ENCODE results near the gene NR4A3. TPM values are rescaled to one million over a fixed set of nuclear protein-coding genes. Genes with fewer than 3 reads are reported as not detected.

Gene NR4A3
- total RNA-seq, 1 experiment from 2014 or later, result 0.86 TPM

DNA sequence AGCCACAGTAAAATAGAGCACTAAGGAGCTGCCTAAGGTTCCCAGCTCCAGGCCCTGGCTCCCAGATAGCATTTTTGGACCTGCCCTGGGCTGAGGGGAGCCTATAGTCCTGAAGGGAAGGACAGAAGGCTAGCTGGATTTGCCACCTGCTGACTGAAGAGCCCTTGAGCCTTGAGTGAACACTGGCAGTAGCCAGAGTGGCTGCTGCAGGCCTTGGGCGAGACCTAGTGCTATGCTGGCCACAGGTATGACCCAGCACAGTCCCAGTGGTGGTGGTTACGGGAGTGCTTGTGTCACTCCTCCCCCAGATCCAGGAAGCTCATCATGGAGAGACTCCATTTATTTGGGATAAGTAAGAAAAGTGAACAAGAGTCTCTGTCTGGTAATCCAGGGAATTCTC, 74.4 kb downstream of the NR4A3 start:
- BruUV-seq (replicated peaks), result no TSS peak
- ChIA-PET POLR2A (no interaction called here), CTCF (no interaction called here), RAD21 (ENCODE audit: low non-redundant PET in 1 of 2, low total read pairs in 2 of 2, uncharacterized antibody in 2 of 2, unreplicated experiment in 2 of 2) (no interaction called here)
- no peaks in the 10 kb centered on the region for H3K9me3 ChIP-seq (ENCODE audit: control insufficient read depth in 1 of 2, insufficient read depth in 1 of 2, low read depth in 1 of 2, low read length in 2 of 2)
- no peak overlapping the region for H3K27ac ChIP-seq (ENCODE audit: low read depth, low read length)
- no peak overlapping the region for H3K4me3 ChIP-seq (replicated peaks in 1 of 2; ENCODE audit: low read depth in 1 of 2, low read length in 2 of 2)
- no peak overlapping the region for H3K4me2 ChIP-seq (ENCODE audit: low read length)
- intact Hi-C loops (cut with micrococcal nuclease), result loop anchor here (10.0 kb wide), 1 partner anchor 881 kb away; no protein-coding TSS in a partner anchor
- H3K79me2 ChIP-seq (ENCODE audit: insufficient read depth, low read length), result no peaks in the 10 kb centered on the region
- H3K9ac ChIP-seq (ENCODE audit: low read length), result no peak overlapping the region
- no peaks in the 10 kb centered on the region for H3K36me3 ChIP-seq (ENCODE audit: control insufficient read depth in 1 of 2, insufficient read depth in 2 of 2, low read length in 2 of 2)
- H3K27me3 ChIP-seq (ENCODE audit: insufficient read depth, low read length), result no peaks in the 10 kb centered on the region
- no peak for TF ChIP-seq SP1 (IDR thresholded peaks at IDR 0.05; ENCODE audit: low read depth)
- TF ChIP-seq CEBPB (IDR thresholded peaks at IDR 0.05; ENCODE audit: low read depth), result no peak
- TF ChIP-seq, protein P1, sequence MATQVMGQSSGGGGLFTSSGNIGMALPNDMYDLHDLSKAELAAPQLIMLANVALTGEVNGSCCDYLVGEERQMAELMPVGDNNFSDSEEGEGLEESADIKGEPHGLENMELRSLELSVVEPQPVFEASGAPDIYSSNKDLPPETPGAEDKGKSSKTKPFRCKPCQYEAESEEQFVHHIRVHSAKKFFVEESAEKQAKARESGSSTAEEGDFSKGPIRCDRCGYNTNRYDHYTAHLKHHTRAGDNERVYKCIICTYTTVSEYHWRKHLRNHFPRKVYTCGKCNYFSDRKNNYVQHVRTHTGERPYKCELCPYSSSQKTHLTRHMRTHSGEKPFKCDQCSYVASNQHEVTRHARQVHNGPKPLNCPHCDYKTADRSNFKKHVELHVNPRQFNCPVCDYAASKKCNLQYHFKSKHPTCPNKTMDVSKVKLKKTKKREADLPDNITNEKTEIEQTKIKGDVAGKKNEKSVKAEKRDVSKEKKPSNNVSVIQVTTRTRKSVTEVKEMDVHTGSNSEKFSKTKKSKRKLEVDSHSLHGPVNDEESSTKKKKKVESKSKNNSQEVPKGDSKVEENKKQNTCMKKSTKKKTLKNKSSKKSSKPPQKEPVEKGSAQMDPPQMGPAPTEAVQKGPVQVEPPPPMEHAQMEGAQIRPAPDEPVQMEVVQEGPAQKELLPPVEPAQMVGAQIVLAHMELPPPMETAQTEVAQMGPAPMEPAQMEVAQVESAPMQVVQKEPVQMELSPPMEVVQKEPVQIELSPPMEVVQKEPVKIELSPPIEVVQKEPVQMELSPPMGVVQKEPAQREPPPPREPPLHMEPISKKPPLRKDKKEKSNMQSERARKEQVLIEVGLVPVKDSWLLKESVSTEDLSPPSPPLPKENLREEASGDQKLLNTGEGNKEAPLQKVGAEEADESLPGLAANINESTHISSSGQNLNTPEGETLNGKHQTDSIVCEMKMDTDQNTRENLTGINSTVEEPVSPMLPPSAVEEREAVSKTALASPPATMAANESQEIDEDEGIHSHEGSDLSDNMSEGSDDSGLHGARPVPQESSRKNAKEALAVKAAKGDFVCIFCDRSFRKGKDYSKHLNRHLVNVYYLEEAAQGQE (IDR thresholded peaks at IDR 0.05; ENCODE audit: low read depth), result no peak
- no peak for TF ChIP-seq SIN3A (IDR thresholded peaks at IDR 0.05; ENCODE audit: low read depth)
- no peak for TF ChIP-seq ZFX (IDR thresholded peaks at IDR 0.05)
- TF ChIP-seq MAX (IDR thresholded peaks at IDR 0.05), result no peak
- no peak for TF ChIP-seq ATF3 (IDR thresholded peaks at IDR 0.05)
- no peak for TF ChIP-seq YY1 (IDR thresholded peaks at IDR 0.05; ENCODE audit: extremely low read depth, insufficient replicate concordance, low read depth, low read length)
- no peak for TF ChIP-seq POLR2A (IDR thresholded peaks at IDR 0.05; ENCODE audit: borderline replicate concordance, extremely low read depth, insufficient read depth, insufficient read length)
- TF ChIP-seq, protein P2, sequence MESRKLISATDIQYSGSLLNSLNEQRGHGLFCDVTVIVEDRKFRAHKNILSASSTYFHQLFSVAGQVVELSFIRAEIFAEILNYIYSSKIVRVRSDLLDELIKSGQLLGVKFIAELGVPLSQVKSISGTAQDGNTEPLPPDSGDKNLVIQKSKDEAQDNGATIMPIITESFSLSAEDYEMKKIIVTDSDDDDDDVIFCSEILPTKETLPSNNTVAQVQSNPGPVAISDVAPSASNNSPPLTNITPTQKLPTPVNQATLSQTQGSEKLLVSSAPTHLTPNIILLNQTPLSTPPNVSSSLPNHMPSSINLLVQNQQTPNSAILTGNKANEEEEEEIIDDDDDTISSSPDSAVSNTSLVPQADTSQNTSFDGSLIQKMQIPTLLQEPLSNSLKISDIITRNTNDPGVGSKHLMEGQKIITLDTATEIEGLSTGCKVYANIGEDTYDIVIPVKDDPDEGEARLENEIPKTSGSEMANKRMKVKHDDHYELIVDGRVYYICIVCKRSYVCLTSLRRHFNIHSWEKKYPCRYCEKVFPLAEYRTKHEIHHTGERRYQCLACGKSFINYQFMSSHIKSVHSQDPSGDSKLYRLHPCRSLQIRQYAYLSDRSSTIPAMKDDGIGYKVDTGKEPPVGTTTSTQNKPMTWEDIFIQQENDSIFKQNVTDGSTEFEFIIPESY (IDR thresholded peaks at IDR 0.05; ENCODE audit: extremely low read depth, insufficient replicate concordance, low read length), result no peak
- TF ChIP-seq RAD21 (IDR thresholded peaks at IDR 0.05; ENCODE audit: low read depth), result no peak
- TF ChIP-seq POLR2AphosphoS5 (IDR thresholded peaks at IDR 0.05; ENCODE audit: low read depth, low read length), result no peak
- no peak for TF ChIP-seq FOSL1 (IDR thresholded peaks at IDR 0.05; ENCODE audit: low read depth)
- TF ChIP-seq CBX3 (IDR thresholded peaks at IDR 0.05; ENCODE audit: low read depth), result no peak
- no peak for TF ChIP-seq EZH2 (IDR thresholded peaks at IDR 0.05)
- TF ChIP-seq ZNF274 (IDR thresholded peaks at IDR 0.05; ENCODE audit: low read depth, low read length), result no peak
- H4K20me1 ChIP-seq (ENCODE audit: insufficient read depth), result no peaks in the 10 kb centered on the region
- DNase-seq (ENCODE audit: low read depth, low spot score), result no peak
- no peaks in the 10 kb centered on the region for H3K4me1 ChIP-seq (ENCODE audit: control insufficient read depth in 1 of 2, insufficient read depth in 2 of 2, low read length in 2 of 2)
- no peak for ATAC-seq
- H2AFZ ChIP-seq (ENCODE audit: low read depth, low read length, poor library complexity, severe bottlenecking), result no peak overlapping the region
- H3K9me2 ChIP-seq (ENCODE audit: insufficient read depth), result 0 out of 2 replicates have a peak, but pooled peaks cover 3% of the 10 kb centered on the region

Measured in HCT116 (cell line).